SK-N-SH (cell line): ENCODE measurements around the gene SUSD3.

Source experiments
- CTCF ChIP-seq: fragments of 200-600 bp; sonication (generic); IDR thresholded peaks from 2 replicates; pipeline ENCODE4 v1.6.1; 2017; ENCODE audit warnings: antibody characterized with exemption, mild to moderate bottlenecking, moderate library complexity
- EP300 ChIP-seq, 2 experiments: IDR thresholded peaks; 2 replicates each; pipeline versions ENCODE4 v1.4.0 to v1.6.1; 2012; ENCODE audit warnings: borderline replicate concordance in 1 of 2, low read depth in 1 of 2, low read length in 1 of 2
- EZH2phosphoT487 ChIP-seq: fragments of 200-600 bp; sonication (generic); IDR thresholded peaks from 2 replicates; pipeline ENCODE4 v1.6.1; 2017; ENCODE audit warnings: low read depth, mixed run types, mild to moderate bottlenecking, antibody characterized with exemption, moderate library complexity, borderline replicate concordance
- GABPA ChIP-seq: IDR thresholded peaks from 2 replicates; pipeline ENCODE4 v1.4.0; 2012; ENCODE audit warnings: low read depth, mild to moderate bottlenecking
- JUND ChIP-seq: IDR thresholded peaks from 2 replicates; pipeline ENCODE4 v1.4.0; 2012
- NFIC ChIP-seq: IDR thresholded peaks from 2 replicates; pipeline ENCODE4 v1.4.0; 2012; ENCODE audit warnings: borderline replicate concordance
- RAD21 ChIP-seq: IDR thresholded peaks from 2 replicates; pipeline ENCODE4 v1.6.1; 2012; ENCODE audit warnings: mild to moderate bottlenecking, low read length
- RFX5 ChIP-seq: IDR thresholded peaks from 2 replicates; pipeline ENCODE4 v1.6.1; 2012; ENCODE audit warnings: mild to moderate bottlenecking, improper control_type of control experiment, low read length
- TAF1 ChIP-seq: IDR thresholded peaks from 2 replicates; pipeline ENCODE4 v1.6.1; 2012; ENCODE audit warnings: low read depth, mild to moderate bottlenecking, low read length, moderate library complexity, borderline replicate concordance
- TF ChIP-seq, protein P1 (sequence below): IDR thresholded peaks from 2 replicates; pipeline ENCODE4 v1.4.0; 2012; ENCODE audit warnings: low read depth, borderline replicate concordance

GRCh38 chr9:93031629-93032430 lies 26.7 kb upstream of the SUSD3 start:
- TF ChIP-seq EZH2phosphoT487 (no peak), RAD21 (no peak), RFX5 (no peak), EP300 (IDR thresholded peaks at IDR 0.05; ENCODE audit: borderline replicate concordance in 1 of 2, low read depth in 1 of 2, low read length in 1 of 2) (no peak), JUND (no peak), CTCF (no peak), TAF1 (no peak), GABPA (no peak), NFIC (no peak)
- TF ChIP-seq, protein P1, sequence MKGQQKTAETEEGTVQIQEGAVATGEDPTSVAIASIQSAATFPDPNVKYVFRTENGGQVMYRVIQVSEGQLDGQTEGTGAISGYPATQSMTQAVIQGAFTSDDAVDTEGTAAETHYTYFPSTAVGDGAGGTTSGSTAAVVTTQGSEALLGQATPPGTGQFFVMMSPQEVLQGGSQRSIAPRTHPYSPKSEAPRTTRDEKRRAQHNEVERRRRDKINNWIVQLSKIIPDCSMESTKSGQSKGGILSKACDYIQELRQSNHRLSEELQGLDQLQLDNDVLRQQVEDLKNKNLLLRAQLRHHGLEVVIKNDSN = no peak
